ENCODE data around the gene CITED1. TPM values are rescaled to one million over a fixed set of nuclear protein-coding genes. Genes with fewer than 3 reads are reported as not detected.

The CITED1 gene
- total and polyA plus RNA-seq, 2 of the 13 experiments (the other 11 are each of a cell fraction or from before 2014, with no cell fraction given): 0.09 TPM; not detected in 1

DNA sequence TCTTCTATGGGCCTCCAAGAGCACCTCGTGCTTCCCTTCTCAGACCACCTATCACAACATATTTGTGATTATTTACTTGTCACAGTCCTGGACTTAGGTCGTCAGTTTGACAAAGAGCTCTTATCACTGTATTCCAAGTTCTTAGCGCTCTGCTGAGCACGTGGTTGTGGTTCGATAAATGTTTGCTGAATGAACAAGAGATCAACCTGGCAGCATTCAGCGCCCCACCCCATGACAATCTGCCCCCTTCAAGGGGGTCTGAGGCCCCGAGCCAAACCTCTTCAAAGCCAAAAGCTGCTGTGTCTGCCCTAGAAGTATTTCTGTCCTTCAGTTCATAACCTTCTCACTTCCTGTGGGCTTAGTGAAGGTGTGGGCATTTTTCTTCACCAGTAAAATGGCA lies 43.6 kb downstream of the CITED1 start (continued):
- TF ChIP-seq, protein P1, sequence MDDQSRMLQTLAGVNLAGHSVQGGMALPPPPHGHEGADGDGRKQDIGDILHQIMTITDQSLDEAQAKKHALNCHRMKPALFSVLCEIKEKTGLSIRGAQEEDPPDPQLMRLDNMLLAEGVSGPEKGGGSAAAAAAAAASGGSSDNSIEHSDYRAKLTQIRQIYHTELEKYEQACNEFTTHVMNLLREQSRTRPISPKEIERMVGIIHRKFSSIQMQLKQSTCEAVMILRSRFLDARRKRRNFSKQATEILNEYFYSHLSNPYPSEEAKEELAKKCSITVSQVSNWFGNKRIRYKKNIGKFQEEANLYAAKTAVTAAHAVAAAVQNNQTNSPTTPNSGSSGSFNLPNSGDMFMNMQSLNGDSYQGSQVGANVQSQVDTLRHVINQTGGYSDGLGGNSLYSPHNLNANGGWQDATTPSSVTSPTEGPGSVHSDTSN (CRISPR knock-in tag; IDR thresholded peaks at IDR 0.05; ENCODE audit: borderline replicate concordance): no peak
- TF ChIP-seq ZNF205 (CRISPR knock-in tag; IDR thresholded peaks at IDR 0.05) (peak; percentile 48; the same call in 1 of the 2 replicates), FOSL2 (CRISPR knock-in tag; IDR thresholded peaks at IDR 0.05) (0 out of 2 replicates have a peak, but pooled peaks have one; percentile 40), HOXA3 (CRISPR knock-in tag; IDR thresholded peaks at IDR 0.05) (no peak), ZNF367 (CRISPR knock-in tag; IDR thresholded peaks at IDR 0.05; ENCODE audit: borderline replicate concordance) (no peak), SOX6 (IDR thresholded peaks at IDR 0.05) (no peak), SOX6 (CRISPR knock-in tag; IDR thresholded peaks at IDR 0.05) (peak; percentile 28; the same call in 1 of the 2 replicates), SOX5 (CRISPR knock-in tag; IDR thresholded peaks at IDR 0.05; ENCODE audit: borderline replicate concordance) (0 out of 2 replicates have a peak, but pooled peaks have one; percentile 13)

DNA sequence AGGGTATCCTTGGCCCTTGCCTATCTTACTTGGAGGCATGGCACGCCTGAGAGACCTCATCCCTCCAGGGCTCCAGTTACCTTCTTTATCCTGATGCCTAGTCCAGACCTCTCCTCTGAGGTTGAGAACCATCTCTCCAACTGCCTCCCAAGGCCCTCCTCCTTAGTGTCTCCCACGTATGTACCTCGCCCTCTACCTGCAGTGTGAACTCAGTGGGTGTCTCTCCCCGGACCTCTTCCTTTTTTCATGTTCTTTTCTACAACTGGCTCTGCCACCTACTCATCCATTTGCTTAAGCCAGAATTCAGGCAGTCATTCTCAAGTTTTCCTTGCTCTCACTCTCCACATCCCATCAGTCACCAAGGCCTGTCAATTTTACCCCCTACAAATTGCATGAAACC lies 45.3 kb downstream of the CITED1 start:
- no peak overlapping the region for H3K27ac ChIP-seq (ENCODE audit: extremely low read length, insufficient read depth, low read length)
- WGBS (ENCODE audit: low lambda C conversion rate): 62% methylated on average over 4 of the region's 4 CpGs
- no TSS peak for BruUV-seq (replicated peaks)
- ChIA-PET POLR2A (no interaction called here), CTCF (ENCODE audit: low intra/inter-chr PET ratio, low total read pairs) (no interaction called here)
- H3K27me3 ChIP-seq (ENCODE audit: control insufficient read depth in 1 of 2, insufficient read depth in 2 of 2, low read length in 2 of 2): no peaks in the 10 kb centered on the region
- no peak for DNase-seq (ENCODE audit: low spot score)
- no peak overlapping the region for H3K4me2 ChIP-seq (ENCODE audit: low read depth, low read length)
- H3K36me3 ChIP-seq (replicated peaks in 1 of 2; ENCODE audit: control insufficient read depth in 1 of 2, insufficient read depth in 2 of 2, low read length in 2 of 2): no peaks in the 10 kb centered on the region
- FAIRE-seq: no peak
- no peak overlapping the region for H2AFZ ChIP-seq (ENCODE audit: low read length)
- TF ChIP-seq ARNT2 (CRISPR knock-in tag; IDR thresholded peaks at IDR 0.05; ENCODE audit: low read depth): no peak
- H4K20me1 ChIP-seq (ENCODE audit: insufficient read depth, low read length): no peaks in the 10 kb centered on the region
- intact Hi-C loops (cut with micrococcal nuclease; ENCODE audit: unreplicated experiment) (no loop called here), in situ Hi-C loops (cut with HindIII; ENCODE audit: extremely low pct_ligation_motif_present, low pct_unique_long_range_greater_than_20kb) (no loop called here)
- no peak for ATAC-seq
- peaks cover 44% of the 10 kb centered on the region for H3K4me1 ChIP-seq (ENCODE audit: insufficient read depth, low read length)
- no peak overlapping the region for H3K9ac ChIP-seq (ENCODE audit: insufficient read depth, low read depth, low read length)
- H3K9me3 ChIP-seq (ENCODE audit: low read length): no peaks in the 10 kb centered on the region
- no peaks in the 10 kb centered on the region for H3K79me2 ChIP-seq (ENCODE audit: insufficient read depth, low read length)
- no peak overlapping the region for H3K4me3 ChIP-seq (replicated peaks in 1 of 3; ENCODE audit: insufficient read depth in 1 of 3, low read depth in 2 of 3, low read length in 3 of 3)
